Peyer's patch (tissue), 4 donors: ENCODE data around the gene FBXO36.

Experiments
- POLR2A ChIP-seq, 2 donors: fragments of 450-650 bp; IDR thresholded peaks; one replicate each; pipeline ENCODE4 v1.5.1; 2017; ENCODE audit warnings: antibody characterized with exemption in 2 of 2, mild to moderate bottlenecking in 2 of 2, moderate library complexity in 2 of 2
- TF ChIP-seq, protein P1 (sequence below), 6 experiments: fragments of 450-650 bp in 4 of 6; fragments of 200-600 bp in 2 of 6; sonication (generic) in 1 of 6; IDR thresholded peaks; one replicate each; pipeline ENCODE4 v1.5.1; 2017 to 2019; ENCODE audit warnings: antibody characterized with exemption in 6 of 6, mild to moderate bottlenecking in 3 of 6, moderate library complexity in 1 of 6

DNA sequence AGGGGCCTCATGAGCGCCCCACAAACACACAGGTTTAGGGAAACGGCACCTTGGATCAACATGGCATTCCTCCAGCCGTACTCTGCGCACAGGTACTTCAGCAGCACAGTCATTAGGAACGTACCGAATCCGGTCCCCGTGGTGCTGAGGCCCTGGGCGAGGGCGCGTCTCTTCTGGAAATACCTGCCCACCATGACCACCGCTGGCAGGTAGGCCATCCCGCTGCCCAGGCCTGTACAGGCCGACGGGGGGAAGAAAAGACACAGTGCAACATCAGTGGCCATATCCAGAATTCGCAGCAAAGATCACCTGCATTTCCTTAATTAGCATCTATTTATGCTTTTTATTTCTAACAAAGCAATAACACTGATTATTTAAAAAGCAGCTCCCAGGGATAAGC lies 124.2 kb downstream of the FBXO36 start:
- TF ChIP-seq, protein P1, sequence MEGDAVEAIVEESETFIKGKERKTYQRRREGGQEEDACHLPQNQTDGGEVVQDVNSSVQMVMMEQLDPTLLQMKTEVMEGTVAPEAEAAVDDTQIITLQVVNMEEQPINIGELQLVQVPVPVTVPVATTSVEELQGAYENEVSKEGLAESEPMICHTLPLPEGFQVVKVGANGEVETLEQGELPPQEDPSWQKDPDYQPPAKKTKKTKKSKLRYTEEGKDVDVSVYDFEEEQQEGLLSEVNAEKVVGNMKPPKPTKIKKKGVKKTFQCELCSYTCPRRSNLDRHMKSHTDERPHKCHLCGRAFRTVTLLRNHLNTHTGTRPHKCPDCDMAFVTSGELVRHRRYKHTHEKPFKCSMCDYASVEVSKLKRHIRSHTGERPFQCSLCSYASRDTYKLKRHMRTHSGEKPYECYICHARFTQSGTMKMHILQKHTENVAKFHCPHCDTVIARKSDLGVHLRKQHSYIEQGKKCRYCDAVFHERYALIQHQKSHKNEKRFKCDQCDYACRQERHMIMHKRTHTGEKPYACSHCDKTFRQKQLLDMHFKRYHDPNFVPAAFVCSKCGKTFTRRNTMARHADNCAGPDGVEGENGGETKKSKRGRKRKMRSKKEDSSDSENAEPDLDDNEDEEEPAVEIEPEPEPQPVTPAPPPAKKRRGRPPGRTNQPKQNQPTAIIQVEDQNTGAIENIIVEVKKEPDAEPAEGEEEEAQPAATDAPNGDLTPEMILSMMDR (IDR thresholded peaks at IDR 0.05), result no peak
- TF ChIP-seq POLR2A (IDR thresholded peaks at IDR 0.05), result no peak
